Loucy (cell line): ENCODE results near the gene NDP.

ENCODE experiments used
- H2AFZ ChIP-seq: fragments of 200-600 bp; sonication (generic); 2 replicates; pipeline ENCODE4 v1.6.0; 2016; ENCODE audit warnings: antibody characterized with exemption, mild to moderate bottlenecking, low read length, moderate library complexity
- H3F3A ChIP-seq: fragments of 200-600 bp; 2 replicates; pipeline ENCODE4 v1.6.0; 2016; ENCODE audit warnings: antibody characterized with exemption, low read depth, mild to moderate bottlenecking
- H3K27me3 ChIP-seq: fragments of 200-600 bp; sonication (generic); 2 replicates; pipeline ENCODE4 v1.6.1; 2014; ENCODE audit warnings: low read length, mild to moderate bottlenecking; ENCODE audit not compliant: insufficient read depth, poor library complexity, severe bottlenecking
- H3K36me3 ChIP-seq: fragments of 200-600 bp; sonication (generic); 2 replicates; pipeline ENCODE4 v1.6.1; 2016; ENCODE audit warnings: low read length; ENCODE audit not compliant: insufficient read depth
- H3K4me1 ChIP-seq: fragments of 200-600 bp; sonication (generic); 2 replicates; pipeline ENCODE4 v1.5.1; 2014; ENCODE audit warnings: low read length, mild to moderate bottlenecking; ENCODE audit not compliant: insufficient read depth, poor library complexity, severe bottlenecking
- H3K4me2 ChIP-seq: fragments of 200-600 bp; sonication (generic); 2 replicates; pipeline ENCODE4 v1.6.0; 2014; ENCODE audit warnings: antibody characterized with exemption, low read length, low read depth, mild to moderate bottlenecking; ENCODE audit not compliant: poor library complexity, severe bottlenecking
- H3K4me3 ChIP-seq: fragments of 200-600 bp; sonication (generic); 2 replicates; pipeline ENCODE4 v1.5.1; 2014; ENCODE audit warnings: low read length, mild to moderate bottlenecking, mixed read lengths; ENCODE audit not compliant: poor library complexity, severe bottlenecking
- H3K79me2 ChIP-seq: fragments of 200-600 bp; sonication (generic); 2 replicates; pipeline ENCODE4 v1.6.1; 2014; ENCODE audit warnings: low read length; ENCODE audit not compliant: insufficient read depth
- H3K9ac ChIP-seq: fragments of 200-600 bp; sonication (generic); 2 replicates; pipeline ENCODE4 v1.6.0; 2014; ENCODE audit warnings: mild to moderate bottlenecking, low read depth, low read length, moderate library complexity; ENCODE audit not compliant: poor library complexity, severe bottlenecking
- H3K9me2 ChIP-seq: fragments of 200-600 bp; sonication (generic); replicated peaks from 2 replicates; pipeline ENCODE4 v1.6.1; 2016; ENCODE audit warnings: low read depth, low read length, mixed read lengths
- H3K9me3 ChIP-seq: fragments of 200-600 bp; sonication (generic); 2 replicates; pipeline ENCODE4 v1.6.1; 2014; ENCODE audit warnings: mild to moderate bottlenecking, antibody characterized with exemption, low read length, low read depth; ENCODE audit not compliant: insufficient read depth
- H4K20me1 ChIP-seq: fragments of 200-600 bp; sonication (generic); 2 replicates; pipeline ENCODE4 v1.6.0; 2014; ENCODE audit warnings: antibody characterized with exemption, low read length, mild to moderate bottlenecking; ENCODE audit not compliant: insufficient read depth, poor library complexity, severe bottlenecking
- CTCF ChIP-seq: fragments of 200-600 bp; sonication (generic); conservative IDR thresholded peaks from 2 replicates; pipeline ENCODE4 v1.5.1; 2014; ENCODE audit warnings: mild to moderate bottlenecking, antibody characterized with exemption, low read length
- EZH2phosphoT487 ChIP-seq: fragments of 200-600 bp; IDR thresholded peaks from 2 replicates; pipeline ENCODE4 v1.6.1; 2018; ENCODE audit warnings: antibody characterized with exemption, mild to moderate bottlenecking, moderate library complexity, borderline replicate concordance

Gene NDP

GRCh38 chrX:44019911-44020310, 46.7 kb upstream of the NDP start:
- H3K9ac ChIP-seq = no peak overlapping the region
- no peaks in the 10 kb centered on the region for H3K36me3 ChIP-seq
- H2AFZ ChIP-seq = no peak overlapping the region
- H3K4me3 ChIP-seq = no peak overlapping the region
- no peaks in the 10 kb centered on the region for H3K9me2 ChIP-seq
- no peaks in the 10 kb centered on the region for H3K4me1 ChIP-seq
- no peaks in the 10 kb centered on the region for H4K20me1 ChIP-seq
- no peaks in the 10 kb centered on the region for H3K27me3 ChIP-seq
- no peaks in the 10 kb centered on the region for H3K9me3 ChIP-seq
- H3K4me2 ChIP-seq = no peak overlapping the region
- TF ChIP-seq EZH2phosphoT487 (no peak), CTCF (no peak)
- H3K79me2 ChIP-seq = no peaks in the 10 kb centered on the region
- no peaks in the 10 kb centered on the region for H3F3A ChIP-seq

GRCh38 chrX:44017676-44018075, 44.5 kb upstream of the NDP start:
- H3K4me3 ChIP-seq = no peak overlapping the region
- H3K9me2 ChIP-seq = no peaks in the 10 kb centered on the region
- H3K4me2 ChIP-seq = no peak overlapping the region
- no peaks in the 10 kb centered on the region for H3K79me2 ChIP-seq
- no peaks in the 10 kb centered on the region for H3K36me3 ChIP-seq
- H3K9me3 ChIP-seq = no peaks in the 10 kb centered on the region
- H3K27me3 ChIP-seq = no peaks in the 10 kb centered on the region
- H4K20me1 ChIP-seq = no peaks in the 10 kb centered on the region
- no peaks in the 10 kb centered on the region for H3F3A ChIP-seq
- no peak overlapping the region for H2AFZ ChIP-seq
- peaks cover 6% of the 10 kb centered on the region for H3K4me1 ChIP-seq
- TF ChIP-seq EZH2phosphoT487 = no peak
- TF ChIP-seq CTCF = no peak
- H3K9ac ChIP-seq = no peak overlapping the region

GRCh38 chrX:44016906-44017305, 43.7 kb upstream of the NDP start:
- no peak overlapping the region for H2AFZ ChIP-seq
- H3K9me2 ChIP-seq = no peaks in the 10 kb centered on the region
- H3K9me3 ChIP-seq = no peaks in the 10 kb centered on the region
- H3K27me3 ChIP-seq = no peaks in the 10 kb centered on the region
- H3K4me3 ChIP-seq = no peak overlapping the region
- H3K4me1 ChIP-seq = peaks cover 11% of the 10 kb centered on the region
- H4K20me1 ChIP-seq = no peaks in the 10 kb centered on the region
- H3K36me3 ChIP-seq = no peaks in the 10 kb centered on the region
- H3K9ac ChIP-seq = no peak overlapping the region
- no peak overlapping the region for H3K4me2 ChIP-seq
- no peaks in the 10 kb centered on the region for H3F3A ChIP-seq
- TF ChIP-seq CTCF (no peak), EZH2phosphoT487 (no peak)
- no peaks in the 10 kb centered on the region for H3K79me2 ChIP-seq
